Bronchial epithelial cell (primary cell): Measurements from ENCODE around the gene F12. TPM values are rescaled to one million over a fixed set of nuclear protein-coding genes. Genes with fewer than 3 reads are reported as not detected.

Experiments used
- total RNA-seq: library from RNA; depleted of rRNA; stranded (reverse); fragments of >200 nt; gene quantifications from 2 replicates; pipeline ENCODE4 v1.2.1, GENCODE V29; 2014

Gene F12
- total RNA-seq, 1 donor from 2014 or later, result 7.9 TPM

Other genes with a start within 250 kb of the F12 start
- 16.6 and 26.1 TPM in 2 replicates for gene RAB24, start 105.8 kb downstream of the F12 start, total RNA-seq
- 139 and 161 TPM in 2 replicates for gene PRELID1, start 105.8 kb downstream of the F12 start, total RNA-seq
- gene MXD3, start 97.7 kb downstream of the F12 start, total RNA-seq, result 0.53 and 1.5 TPM in 2 replicates
- 362 and 444 TPM in 2 replicates for gene LMAN2, start 57.9 kb downstream of the F12 start, total RNA-seq
- 6.8 and 8.4 TPM in 2 replicates for gene RGS14, start 51.6 kb downstream of the F12 start, total RNA-seq
- not detected in 2 replicates for gene SLC34A1, start 25.1 kb downstream of the F12 start, total RNA-seq
- not detected in 2 replicates for gene PFN3, start 8.9 kb downstream of the F12 start, total RNA-seq
- 22.9 and 41.1 TPM in 2 replicates for gene GRK6, start 17.1 kb upstream of the F12 start, total RNA-seq
- gene PRR7, start 37.2 kb upstream of the F12 start, total RNA-seq, result 3.1 and 5.0 TPM in 2 replicates
- 58.7 and 71.7 TPM in 2 replicates for gene DBN1, start 64.1 kb upstream of the F12 start, total RNA-seq
- 19.5 and 26.2 TPM in 2 replicates for gene PDLIM7, start 88.0 kb upstream of the F12 start, total RNA-seq
- gene DOK3, start 100.3 kb upstream of the F12 start, total RNA-seq, result 0.53 and 1.4 TPM in 2 replicates
- gene DDX41, start 107.4 kb upstream of the F12 start, total RNA-seq, result 108 and 250 TPM in 2 replicates
- 14.0 and 17.2 TPM in 2 replicates for gene FAM193B, start 145.0 kb upstream of the F12 start, total RNA-seq
- gene TMED9, start 182.6 kb upstream of the F12 start, total RNA-seq, result 184 and 203 TPM in 2 replicates
- gene B4GALT7, start 190.6 kb upstream of the F12 start, total RNA-seq, result 35.8 and 36.9 TPM in 2 replicates